SU-DHL-6 (cell line): ENCODE data around the gene ZNF438.

Source experiments
- H2AFZ ChIP-seq: fragments of 200-600 bp; sonication (generic); 2 replicates; pipeline ENCODE4 v1.6.1; 2014; ENCODE audit warnings: low read depth, mild to moderate bottlenecking, moderate library complexity, mixed read lengths, antibody characterized with exemption, low read length; ENCODE audit not compliant: severe bottlenecking
- H3F3A ChIP-seq: fragments of 200-600 bp; shearing (Covaris generic); 2 replicates; pipeline ENCODE4 v1.6.0; 2016; ENCODE audit warnings: antibody characterized with exemption, mild to moderate bottlenecking; ENCODE audit not compliant: insufficient read depth
- H3K27ac ChIP-seq: fragments of 200-600 bp; sonication (generic); 2 replicates; pipeline ENCODE4 v1.5.1; 2016; ENCODE audit warnings: low read depth, mild to moderate bottlenecking, low read length, moderate library complexity, mixed read lengths
- H3K27me3 ChIP-seq: fragments of 200-600 bp; sonication (generic), shearing (Covaris generic); 2 replicates; pipeline ENCODE4 v1.6.0; 2014; ENCODE audit warnings: mild to moderate bottlenecking, low read length
- H3K36me3 ChIP-seq: fragments of 200-600 bp; sonication (generic); 2 replicates; pipeline ENCODE4 v1.6.1; 2014; ENCODE audit warnings: mild to moderate bottlenecking, low read length, mixed read lengths
- H3K4me2 ChIP-seq: fragments of 300-600, 200-600 bp; shearing (Covaris generic), sonication (generic); 2 replicates; pipeline ENCODE4 v1.6.0; 2014; ENCODE audit warnings: low read length, low read depth, mild to moderate bottlenecking; ENCODE audit not compliant: poor library complexity, severe bottlenecking
- H3K4me3 ChIP-seq: fragments of 200-600 bp; sonication (generic); 2 replicates; pipeline ENCODE4 v1.5.1; 2014; ENCODE audit warnings: antibody characterized with exemption, low read length, mild to moderate bottlenecking, mixed read lengths; ENCODE audit not compliant: insufficient read depth, poor library complexity, severe bottlenecking
- H3K79me2 ChIP-seq: fragments of 200-600 bp; sonication (generic); 2 replicates; pipeline ENCODE4 v1.6.1; 2014; ENCODE audit warnings: mild to moderate bottlenecking, low read length, moderate library complexity; ENCODE audit not compliant: insufficient read depth
- H3K9ac ChIP-seq: fragments of 200-600 bp; sonication (generic); 2 replicates; pipeline ENCODE4 v1.7.0; 2014; ENCODE audit warnings: mild to moderate bottlenecking, low read length
- H3K9me2 ChIP-seq: fragments of 200-600 bp; sonication (generic); replicated peaks from 2 replicates; pipeline ENCODE4 v1.6.1; 2014; ENCODE audit warnings: low read length; ENCODE audit not compliant: insufficient read depth
- H3K9me3 ChIP-seq: fragments of 200-600 bp; sonication (generic); 2 replicates; pipeline ENCODE4 v1.6.1; 2014; ENCODE audit warnings: low read length, mixed read lengths; ENCODE audit not compliant: insufficient read depth
- H4K20me1 ChIP-seq: fragments of 200-600 bp; sonication (generic); 2 replicates; pipeline ENCODE4 v1.6.1; 2014; ENCODE audit warnings: low read depth, mild to moderate bottlenecking, antibody characterized with exemption, low read length, moderate library complexity, mixed read lengths
- CTCF ChIP-seq: fragments of 200-600 bp; sonication (generic); IDR thresholded peaks from one replicate; pipeline ENCODE4 v1.5.1; 2017; ENCODE audit warnings: antibody characterized with exemption, mild to moderate bottlenecking, low read length, moderate library complexity; ENCODE audit not compliant: insufficient read depth, poor library complexity, severe bottlenecking
- EZH2phosphoT487 ChIP-seq: fragments of 200-600 bp; sonication (generic), shearing (Covaris generic); conservative IDR thresholded peaks from 2 replicates; pipeline ENCODE4 v1.6.1; 2018; ENCODE audit warnings: mild to moderate bottlenecking, antibody characterized with exemption, low read length, moderate library complexity, mixed read lengths

The ZNF438 gene

GRCh38 chr10:30992681-30993080 lies 39.0 kb downstream of the ZNF438 start:
- H3K4me3 ChIP-seq: no peak overlapping the region
- H3F3A ChIP-seq: no peaks in the 10 kb centered on the region

GRCh38 chr10:30991647-30992011 lies 40.0 kb downstream of the ZNF438 start:
- no peaks in the 10 kb centered on the region for H4K20me1 ChIP-seq
- H3K9me2 ChIP-seq: no peaks in the 10 kb centered on the region
- H3K9ac ChIP-seq: no peak overlapping the region
- no peak overlapping the region for H3K4me3 ChIP-seq
- H2AFZ ChIP-seq: no peak overlapping the region
- no peak overlapping the region for H3K27ac ChIP-seq
- H3K36me3 ChIP-seq: 0 out of 2 replicates have a peak, but pooled peaks cover 3% of the 10 kb centered on the region
- H3K4me2 ChIP-seq: no peak overlapping the region
- H3K27me3 ChIP-seq: no peaks in the 10 kb centered on the region
- H3K9me3 ChIP-seq: peaks cover 23% of the 10 kb centered on the region; the same call in 1 of the 2 replicates
- no peak for TF ChIP-seq EZH2phosphoT487
- no peak for TF ChIP-seq CTCF
- H3F3A ChIP-seq: no peaks in the 10 kb centered on the region
- H3K79me2 ChIP-seq: no peaks in the 10 kb centered on the region

More at GRCh38 chr10:30992681-30993080, 39.0 kb downstream of the ZNF438 start:
- no peak for TF ChIP-seq EZH2phosphoT487
- TF ChIP-seq CTCF: no peak
- Histone ChIP-seq H3K9me2 (no peaks in the 10 kb centered on the region), H3K79me2 (no peaks in the 10 kb centered on the region), H3K27me3 (no peaks in the 10 kb centered on the region), H3K4me2 (no peak overlapping the region), H3K27ac (no peak overlapping the region), H2AFZ (no peak overlapping the region), H3K36me3 (0 out of 2 replicates have a peak, but pooled peaks cover 3% of the 10 kb centered on the region), H4K20me1 (no peaks in the 10 kb centered on the region), H3K9ac (no peak overlapping the region), H3K9me3 (peaks cover 23% of the 10 kb centered on the region; the same call in 1 of the 2 replicates)

- Histone ChIP-seq H3K27me3 (no peaks in the 10 kb centered on the region), H4K20me1 (no peaks in the 10 kb centered on the region), H3K79me2 (no peaks in the 10 kb centered on the region), H3K9ac (no peak overlapping the region), H3F3A (no peaks in the 10 kb centered on the region), H3K4me2 (no peak overlapping the region), H3K9me3 (peaks cover 23% of the 10 kb centered on the region; the same call in 1 of the 2 replicates), H3K36me3 (0 out of 2 replicates have a peak, but pooled peaks cover 3% of the 10 kb centered on the region), H3K27ac (no peak overlapping the region), H3K9me2 (no peaks in the 10 kb centered on the region), H3K4me3 (no peak overlapping the region), H2AFZ (no peak overlapping the region)
- no peak for TF ChIP-seq EZH2phosphoT487
- TF ChIP-seq CTCF: no peak
These were observed 40.6 kb downstream of the ZNF438 start for GRCh38 chr10:30990971-30991646.
